ENCODE results near the gene MEDAG.

Gene MEDAG

DNA sequence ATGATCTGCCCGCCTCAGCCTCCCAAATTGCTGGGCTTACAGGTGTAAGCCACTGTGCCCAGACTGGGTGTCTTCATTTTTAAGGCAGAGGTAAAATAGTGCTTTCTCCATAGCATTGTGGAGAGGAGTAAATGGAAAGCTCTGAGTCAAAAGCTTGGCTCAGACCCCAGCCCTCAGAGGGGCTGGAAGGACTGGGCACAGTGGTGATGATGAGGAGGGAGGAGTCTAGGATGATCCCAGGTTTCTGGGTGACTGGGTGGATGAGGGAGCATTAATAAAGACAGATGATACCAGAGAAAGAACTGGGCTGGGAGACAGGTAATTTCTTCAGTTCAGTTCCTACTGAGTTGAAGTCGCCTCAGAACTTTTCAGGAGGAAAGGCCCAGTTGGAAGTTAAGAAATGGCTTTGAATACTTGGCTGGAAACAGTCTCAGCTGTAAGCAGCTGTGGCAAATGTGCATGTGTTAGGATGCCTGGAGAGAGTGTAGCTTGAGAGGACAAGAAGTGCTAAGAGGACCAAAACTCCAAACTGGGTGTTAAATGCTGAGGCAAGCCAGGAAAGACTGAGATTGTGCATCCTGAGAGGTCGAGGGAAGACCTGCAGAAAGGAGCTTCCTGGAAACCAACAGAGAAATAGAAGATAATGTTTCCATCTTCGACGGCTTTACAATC is 37.1 kb upstream of the MEDAG start:
- TF ChIP-seq, protein P1, sequence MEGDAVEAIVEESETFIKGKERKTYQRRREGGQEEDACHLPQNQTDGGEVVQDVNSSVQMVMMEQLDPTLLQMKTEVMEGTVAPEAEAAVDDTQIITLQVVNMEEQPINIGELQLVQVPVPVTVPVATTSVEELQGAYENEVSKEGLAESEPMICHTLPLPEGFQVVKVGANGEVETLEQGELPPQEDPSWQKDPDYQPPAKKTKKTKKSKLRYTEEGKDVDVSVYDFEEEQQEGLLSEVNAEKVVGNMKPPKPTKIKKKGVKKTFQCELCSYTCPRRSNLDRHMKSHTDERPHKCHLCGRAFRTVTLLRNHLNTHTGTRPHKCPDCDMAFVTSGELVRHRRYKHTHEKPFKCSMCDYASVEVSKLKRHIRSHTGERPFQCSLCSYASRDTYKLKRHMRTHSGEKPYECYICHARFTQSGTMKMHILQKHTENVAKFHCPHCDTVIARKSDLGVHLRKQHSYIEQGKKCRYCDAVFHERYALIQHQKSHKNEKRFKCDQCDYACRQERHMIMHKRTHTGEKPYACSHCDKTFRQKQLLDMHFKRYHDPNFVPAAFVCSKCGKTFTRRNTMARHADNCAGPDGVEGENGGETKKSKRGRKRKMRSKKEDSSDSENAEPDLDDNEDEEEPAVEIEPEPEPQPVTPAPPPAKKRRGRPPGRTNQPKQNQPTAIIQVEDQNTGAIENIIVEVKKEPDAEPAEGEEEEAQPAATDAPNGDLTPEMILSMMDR (IDR thresholded peaks at IDR 0.05; ENCODE audit: low read depth, low read length), result no peak
- DNase-seq (ENCODE audit: extremely low read depth, low read depth), result no peak

DNA sequence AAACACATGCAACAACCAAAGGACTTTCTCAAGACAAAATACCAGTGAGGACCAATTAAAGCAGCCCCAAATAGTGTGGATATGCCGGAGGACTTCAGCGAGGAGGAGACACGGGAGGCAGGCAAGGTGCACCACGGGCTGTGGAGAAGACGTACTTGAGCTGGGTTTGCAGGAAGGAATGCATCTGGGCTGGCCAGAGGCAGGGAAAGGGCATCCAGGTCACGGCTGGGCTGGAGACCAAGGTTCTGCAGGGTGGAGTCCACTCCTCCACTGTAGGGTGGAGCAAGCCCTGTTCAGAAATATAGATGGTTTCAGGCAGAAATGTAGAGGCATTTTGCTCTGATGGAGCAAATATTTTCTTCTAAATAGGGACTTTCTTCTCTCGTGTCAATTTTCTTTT is 36.6 kb upstream of the MEDAG start:
- TF ChIP-seq, protein P1 (IDR thresholded peaks at IDR 0.05; ENCODE audit: low read depth, low read length), result no peak
- DNase-seq (ENCODE audit: extremely low read depth, low read depth), result no peak

DNA sequence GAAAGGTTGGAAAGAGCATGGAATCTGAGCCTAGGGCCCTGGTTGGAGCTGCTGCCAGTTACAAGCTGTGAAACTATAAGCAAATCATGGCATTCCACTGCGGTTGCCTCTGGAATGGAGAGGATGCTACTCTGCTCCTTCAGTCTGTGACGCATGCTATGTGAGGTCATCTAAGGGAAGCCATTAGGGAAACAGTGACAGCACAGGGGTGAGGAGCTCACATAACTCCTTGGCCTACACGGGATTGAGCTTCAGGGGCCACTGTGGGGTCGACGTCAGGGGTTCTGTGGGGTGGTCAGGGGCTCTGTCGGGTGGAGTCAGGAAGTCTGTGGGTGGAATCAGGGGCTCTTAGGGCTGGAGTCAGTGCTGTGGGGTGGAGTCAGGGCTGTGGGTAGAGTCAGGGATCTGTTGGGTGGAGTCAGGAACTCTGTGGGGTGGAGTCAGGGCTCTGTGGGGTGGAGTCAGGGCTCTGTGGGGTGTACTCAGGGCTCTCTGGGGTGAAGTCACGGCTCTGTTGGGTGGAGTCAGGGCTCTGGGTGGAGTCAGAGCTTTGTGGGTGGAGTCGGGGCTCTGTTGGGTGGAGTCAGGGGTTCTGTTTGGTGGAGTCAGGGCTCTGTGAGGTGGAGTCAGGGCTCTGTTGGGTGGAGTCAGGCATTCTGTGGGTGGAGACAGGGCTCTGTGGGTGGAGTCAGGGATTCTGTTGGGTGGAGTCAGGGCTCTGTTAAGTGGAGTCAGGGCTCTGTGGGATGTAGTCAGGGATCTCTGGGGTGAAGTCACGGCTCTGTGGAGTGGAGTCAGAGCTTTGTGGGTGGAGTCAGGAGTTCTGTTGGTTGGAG is 35.8 kb upstream of the MEDAG start:
- TF ChIP-seq, protein P1 (IDR thresholded peaks at IDR 0.05; ENCODE audit: low read depth, low read length), result no peak
- DNase-seq (ENCODE audit: extremely low read depth, low read depth), result peak; percentile 93

DNA sequence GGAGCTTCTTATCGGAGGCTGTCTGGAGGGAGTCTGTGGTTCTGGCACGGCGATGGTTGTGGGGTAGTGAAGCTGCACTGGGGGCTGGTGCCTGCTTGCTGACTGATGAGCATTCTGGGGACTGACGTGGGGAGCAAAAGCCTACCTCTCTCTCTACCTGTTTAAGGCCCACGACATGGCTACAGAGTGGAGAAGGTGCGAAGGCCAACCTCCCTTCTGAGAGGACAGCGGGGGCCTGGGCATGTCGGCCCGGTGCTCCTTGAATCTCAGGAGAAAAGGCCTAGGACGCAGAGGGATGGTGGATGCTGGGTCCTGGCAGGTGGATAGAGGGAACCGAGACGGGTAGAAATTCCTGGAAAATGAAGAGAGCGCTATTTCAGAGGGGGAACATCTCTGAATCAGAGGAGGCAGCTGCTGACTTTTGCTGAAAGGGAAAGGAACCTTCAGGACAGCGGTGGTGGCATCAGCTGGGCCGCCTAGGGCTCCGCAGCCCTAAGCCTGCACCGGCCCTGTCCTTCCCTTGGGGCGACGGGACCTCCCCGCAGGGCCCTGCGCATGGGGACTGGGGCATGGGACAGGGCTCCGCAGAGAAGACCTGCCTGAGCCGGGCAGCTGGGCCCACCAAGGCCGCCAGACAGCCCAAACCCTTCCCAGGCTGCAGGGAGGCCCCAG is 35.0 kb upstream of the MEDAG start:
- DNase-seq (ENCODE audit: extremely low read depth, low read depth), result no peak
- TF ChIP-seq, protein P1 (IDR thresholded peaks at IDR 0.05; ENCODE audit: low read depth, low read length), result no peak

DNA sequence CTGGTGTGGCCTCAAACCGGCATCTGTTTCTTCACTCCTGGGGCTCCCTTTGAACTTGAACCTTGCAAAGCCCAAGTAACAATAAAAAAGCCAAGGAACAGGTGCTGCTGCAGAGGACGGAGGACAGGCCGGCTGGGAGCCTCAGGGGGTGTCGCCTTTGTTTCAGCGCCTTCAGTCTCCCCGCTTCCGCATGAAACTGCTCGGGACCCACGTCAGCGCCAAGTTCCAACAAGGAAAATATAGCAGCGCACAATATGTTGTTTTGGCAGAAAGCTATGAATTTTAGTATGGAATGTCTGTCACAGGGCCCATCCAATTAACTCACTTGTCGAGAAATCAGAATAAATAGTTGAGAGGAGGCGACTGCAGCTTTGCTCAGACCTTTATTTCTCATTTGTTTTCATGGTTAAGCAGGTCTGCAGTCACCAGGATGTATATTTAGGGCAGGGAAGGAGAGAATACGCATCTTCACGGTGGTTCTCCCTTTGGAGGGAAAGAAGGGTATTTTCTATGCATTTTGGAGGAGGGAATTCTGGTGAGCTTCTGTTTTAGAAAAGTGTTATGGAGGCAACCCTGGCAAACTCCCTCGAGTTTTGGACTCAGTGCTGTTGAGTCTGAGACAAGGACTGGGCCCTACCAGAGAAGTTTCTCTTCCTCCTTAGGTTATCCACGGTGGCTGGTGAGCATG is 34.3 kb upstream of the MEDAG start:
- DNase-seq (ENCODE audit: extremely low read depth, low read depth), result no peak
- TF ChIP-seq, protein P1 (IDR thresholded peaks at IDR 0.05; ENCODE audit: low read depth, low read length), result no peak

DNA sequence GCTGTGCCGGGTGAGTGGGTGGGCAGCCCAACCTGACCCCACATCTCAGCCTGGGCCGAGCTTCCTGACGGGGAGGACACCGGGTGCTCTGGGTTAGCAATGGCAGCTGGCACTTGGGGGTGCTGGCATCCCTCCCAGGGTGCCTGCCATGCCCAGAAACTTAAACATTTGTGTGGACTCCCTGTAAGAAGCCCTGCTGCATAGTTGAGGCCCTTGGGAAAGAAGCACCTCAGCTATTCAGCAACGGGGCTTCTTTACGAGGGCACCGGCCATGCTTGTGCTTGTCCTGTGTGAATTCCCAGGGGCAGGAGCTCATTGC is 33.8 kb upstream of the MEDAG start:
- TF ChIP-seq, protein P1 (IDR thresholded peaks at IDR 0.05; ENCODE audit: low read depth, low read length), result no peak
- no peak for DNase-seq (ENCODE audit: extremely low read depth, low read depth)

All from AG09319 (cell line).